ENCODE results near the gene PLXDC2.

The PLXDC2 gene

DNA sequence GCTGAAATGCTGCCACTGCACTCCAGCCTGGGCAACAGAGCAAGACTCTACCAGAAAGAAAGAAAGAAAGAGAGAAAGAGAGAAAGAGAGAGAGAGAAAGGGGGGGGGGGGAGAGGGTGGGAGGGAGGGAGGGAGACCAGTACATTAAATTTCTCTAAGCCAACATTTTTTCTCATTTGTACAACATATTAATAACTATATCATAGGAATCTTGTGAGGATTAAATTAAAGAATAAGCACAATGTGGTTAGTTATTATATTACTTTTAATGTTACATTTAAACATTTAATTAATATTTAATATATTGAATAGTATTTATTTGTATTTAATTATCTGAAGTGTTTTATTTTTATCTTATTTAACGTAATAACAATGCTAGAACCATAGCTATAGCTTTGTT, 53.1 kb downstream of the PLXDC2 start:
- no peak for DNase-seq (ENCODE audit: low read depth)
- no peak overlapping the region for H3K4me3 ChIP-seq (ENCODE audit: low read depth, low read length)
- TF ChIP-seq CTCF (IDR thresholded peaks at IDR 0.05; ENCODE audit: control insufficient read depth, extremely low read depth, insufficient read depth) = no peak

GRCh38 chr10:19872504-19873271, 56.5 kb downstream of the PLXDC2 start:
- no peak for TF ChIP-seq CTCF (IDR thresholded peaks at IDR 0.05; ENCODE audit: control insufficient read depth, extremely low read depth, insufficient read depth)
- DNase-seq (ENCODE audit: low read depth) = no peak
- no peak overlapping the region for H3K4me3 ChIP-seq (ENCODE audit: low read depth, low read length)

DNA sequence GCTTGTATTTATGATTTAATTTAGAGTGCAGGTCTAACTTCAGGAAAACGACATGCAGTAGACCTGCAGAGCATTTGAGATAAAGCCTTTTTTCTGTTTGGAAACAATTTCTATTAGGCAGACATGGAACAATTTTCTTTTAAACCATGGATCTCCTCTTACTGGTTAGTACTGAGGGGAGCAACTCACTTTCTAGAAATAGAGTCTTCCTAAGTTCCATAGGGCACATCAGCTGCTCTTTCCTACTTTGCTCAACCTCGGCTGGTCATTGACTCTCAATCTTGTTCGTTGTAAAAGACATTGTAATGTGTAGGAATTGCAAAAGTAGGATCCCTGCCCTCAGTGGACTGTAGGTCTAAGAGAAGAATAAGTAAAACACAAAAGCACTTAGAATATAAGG, 58.0 kb downstream of the PLXDC2 start:
- H3K4me3 ChIP-seq (ENCODE audit: low read depth, low read length) = no peak overlapping the region

GRCh38 chr10:19874791-19875190, 58.6 kb downstream of the PLXDC2 start:
- no peak overlapping the region for H3K4me3 ChIP-seq (ENCODE audit: low read depth, low read length)
- DNase-seq (ENCODE audit: low read depth) = no peak
- TF ChIP-seq CTCF (IDR thresholded peaks at IDR 0.05; ENCODE audit: control insufficient read depth, extremely low read depth, insufficient read depth) = no peak

More for the DNA sequence above, 58.0 kb downstream of the PLXDC2 start:
- no peak for DNase-seq (ENCODE audit: low read depth)
- no peak for TF ChIP-seq CTCF (IDR thresholded peaks at IDR 0.05; ENCODE audit: control insufficient read depth, extremely low read depth, insufficient read depth)

- no peak for DNase-seq (ENCODE audit: low read depth)
- no peak overlapping the region for H3K4me3 ChIP-seq (ENCODE audit: low read depth, low read length)
- no peak for TF ChIP-seq CTCF (IDR thresholded peaks at IDR 0.05; ENCODE audit: control insufficient read depth, extremely low read depth, insufficient read depth)
These were observed 60.3 kb downstream of the PLXDC2 start for GRCh38 chr10:19876570-19876969.

GRCh38 chr10:19877466-19878255, 61.4 kb downstream of the PLXDC2 start:
- DNase-seq (ENCODE audit: low read depth) = no peak

More at GRCh38 chr10:19877466-19878255, 61.4 kb downstream of the PLXDC2 start:
- H3K4me3 ChIP-seq (ENCODE audit: low read depth, low read length) = no peak overlapping the region
- no peak for TF ChIP-seq CTCF (IDR thresholded peaks at IDR 0.05; ENCODE audit: control insufficient read depth, extremely low read depth, insufficient read depth)
